OCI-M1 (cell line): Measurements from ENCODE around the gene TPD52L1.
"Not testable (repeated sequence)": the region's sequence is repeated elsewhere in the genome, so short reads cannot be mapped to it uniquely, and the experiment has no call there.

Experiments used
- DNase-seq: peaks from one replicate; lab custom pipeline; 2025; lab: John Stamatoyannopoulos, UW

The TPD52L1 gene

DNA sequence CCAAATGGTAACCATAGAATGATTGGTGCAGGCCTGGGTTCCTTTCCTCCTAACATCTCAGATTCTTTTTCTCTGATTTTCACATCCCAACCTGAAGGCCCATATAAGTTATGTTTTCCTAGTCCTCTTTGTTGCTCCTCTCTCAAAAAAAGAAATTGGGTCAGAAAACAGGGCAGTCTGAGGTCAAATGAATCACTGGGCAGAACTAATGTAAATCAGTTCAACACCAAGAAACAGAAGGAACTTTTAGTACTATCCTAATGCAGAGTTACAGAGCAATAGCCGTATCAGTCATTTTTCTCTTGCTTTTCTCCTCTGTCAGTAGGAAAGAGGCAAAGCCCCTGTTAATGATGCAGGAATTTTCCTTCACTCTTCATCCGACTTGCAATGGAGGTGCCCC lies 11.0 kb upstream of the TPD52L1 start:
- DNase-seq: no peak

- DNase-seq: no peak
Observed at GRCh38 chr6:125144822-125145221, 8.8 kb upstream of the TPD52L1 start.

DNA sequence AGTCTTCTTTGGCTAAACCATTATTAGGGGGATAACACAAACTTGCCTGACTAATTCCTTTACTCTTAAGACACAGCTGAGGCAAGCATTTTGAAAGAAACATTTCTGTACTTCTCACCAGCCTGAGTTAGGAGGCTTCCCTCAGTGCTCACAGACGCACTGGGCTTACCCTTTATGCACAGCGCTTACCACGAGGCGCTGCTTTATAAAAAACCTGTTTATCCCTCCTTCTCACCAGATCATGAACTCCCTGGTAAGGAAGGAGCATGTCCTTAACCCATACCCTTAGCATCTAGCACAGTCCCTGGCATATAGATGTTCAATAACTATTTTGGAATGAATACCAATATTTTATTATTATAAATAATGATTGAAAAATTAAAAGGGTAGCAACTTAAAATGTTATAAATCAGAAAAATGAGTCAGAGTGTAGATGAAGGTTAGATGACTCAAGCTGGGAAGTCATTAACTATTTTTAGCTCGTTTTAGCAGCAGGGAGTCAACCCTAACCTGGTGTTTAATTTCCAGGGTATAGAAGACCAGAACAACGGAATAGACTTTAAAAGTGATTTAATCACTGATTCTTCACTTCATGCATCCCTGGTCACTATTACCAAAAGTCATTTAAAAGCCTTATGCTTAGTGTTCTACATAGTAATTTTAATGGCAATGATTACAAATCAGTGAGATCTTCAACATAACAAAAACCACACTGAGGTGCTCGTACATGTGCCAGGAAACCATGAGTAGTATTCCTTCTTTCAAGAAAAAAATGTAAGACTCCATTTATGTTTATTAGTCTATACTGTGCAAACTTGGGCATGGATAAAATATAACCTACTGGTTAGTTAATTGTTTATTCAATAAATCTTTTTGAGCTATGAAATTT lies 4.1 kb upstream of the TPD52L1 start:
- no peak for DNase-seq

GRCh38 chr6:125151700-125152099 lies 1.9 kb upstream of the TPD52L1 start:
- DNase-seq: peak; percentile 49

DNA sequence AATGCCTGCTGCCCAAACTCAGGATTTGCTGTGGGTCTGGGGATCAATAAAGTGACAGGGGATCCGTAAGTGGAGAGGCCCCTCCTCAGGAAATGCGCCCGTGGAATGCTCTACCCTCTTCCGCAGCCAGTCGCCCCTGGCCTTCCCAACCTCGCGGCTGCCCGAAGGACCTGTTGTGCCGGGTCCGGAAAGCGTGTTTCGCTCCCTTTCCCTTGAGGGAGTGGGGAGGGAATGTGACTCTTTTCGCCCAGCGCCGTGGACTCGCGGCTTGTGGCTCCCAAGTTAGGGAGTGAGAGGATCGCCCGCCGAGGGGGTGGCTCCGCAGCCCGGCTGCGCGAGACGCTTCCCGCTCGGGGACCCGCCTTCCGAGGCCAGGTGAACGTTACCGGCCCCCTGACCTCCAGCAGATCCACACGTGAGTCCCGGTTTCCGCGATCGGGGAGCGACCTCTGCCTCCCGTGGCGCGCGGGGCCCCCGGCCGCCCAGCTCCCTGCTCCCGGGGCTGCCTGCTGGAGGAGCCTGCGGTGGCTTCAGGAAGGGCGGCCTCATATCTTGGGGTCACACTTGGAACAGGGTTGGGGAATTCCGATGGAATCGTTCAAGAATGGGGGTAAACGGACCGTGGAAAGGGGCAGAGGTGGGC lies 666 bp downstream of the TPD52L1 start:
- no peak for DNase-seq

DNA sequence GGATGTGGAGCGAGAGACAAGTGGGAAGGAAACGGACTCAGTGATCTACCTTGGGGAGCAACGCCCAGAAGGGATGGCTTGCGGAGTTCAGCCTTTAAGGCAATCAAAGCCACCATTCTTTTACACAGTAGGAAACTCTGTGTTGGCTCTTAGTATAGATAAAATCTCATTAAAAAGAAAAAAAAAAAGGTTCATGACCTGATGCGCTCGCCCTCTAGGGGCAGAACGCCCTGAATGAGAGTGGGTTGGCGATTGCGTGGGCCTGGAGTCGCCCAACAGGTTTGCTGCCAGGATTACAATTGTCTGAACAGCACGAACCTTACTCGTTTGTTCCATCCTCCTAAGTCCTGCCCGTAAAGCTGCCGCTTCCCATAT lies 1.2 kb downstream of the TPD52L1 start:
- DNase-seq: no peak

- DNase-seq: no peak
Observed at GRCh38 chr6:125155344-125155743, 1.8 kb downstream of the TPD52L1 start.

DNA sequence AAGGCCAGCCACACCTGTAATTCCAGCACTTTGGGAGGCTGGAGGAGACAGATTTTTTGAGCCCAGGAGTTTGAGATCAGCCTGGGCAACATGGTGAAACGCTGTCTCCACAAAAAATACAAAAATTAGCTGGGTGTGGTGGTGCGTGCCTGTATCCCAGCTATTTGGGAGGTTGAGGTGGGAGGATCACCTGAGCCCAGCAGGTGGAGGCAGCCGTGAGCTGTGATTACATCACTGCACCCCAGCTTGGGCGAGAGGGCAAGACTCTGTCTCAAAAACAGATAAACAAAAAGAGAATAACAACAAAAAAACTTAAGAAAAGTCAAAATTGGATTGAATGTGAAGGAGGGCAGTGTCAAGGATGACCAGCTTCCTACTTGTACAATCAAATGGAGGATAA lies 2.9 kb downstream of the TPD52L1 start:
- no peak for DNase-seq

- no peak for DNase-seq
Observed at GRCh38 chr6:125157280-125157679, 3.7 kb downstream of the TPD52L1 start.

DNA sequence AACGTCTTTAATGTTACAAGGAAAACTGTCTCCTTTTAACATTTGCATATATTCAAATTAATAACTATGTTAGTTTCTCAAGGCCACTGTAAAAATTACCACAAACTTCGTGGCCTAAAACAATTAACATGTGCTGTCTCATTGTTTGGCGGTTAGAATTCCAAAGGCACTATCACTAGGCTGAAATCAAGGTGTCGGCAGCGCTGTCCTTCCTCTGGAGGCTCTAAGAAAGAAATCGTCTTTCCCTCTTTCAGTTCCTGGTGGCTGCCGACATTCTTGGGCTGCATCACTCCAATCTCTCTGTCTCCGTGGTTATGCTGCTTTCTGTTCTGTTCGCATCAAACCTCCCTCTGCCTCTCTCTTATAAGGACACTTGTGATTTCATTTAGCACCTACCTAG lies 4.2 kb downstream of the TPD52L1 start:
- no peak for DNase-seq

- not testable (repeated sequence) for DNase-seq
Observed at GRCh38 chr6:125163339-125163738, 9.8 kb downstream of the TPD52L1 start.

GRCh38 chr6:125163811-125164210 lies 10.2 kb downstream of the TPD52L1 start:
- DNase-seq: no peak

DNA sequence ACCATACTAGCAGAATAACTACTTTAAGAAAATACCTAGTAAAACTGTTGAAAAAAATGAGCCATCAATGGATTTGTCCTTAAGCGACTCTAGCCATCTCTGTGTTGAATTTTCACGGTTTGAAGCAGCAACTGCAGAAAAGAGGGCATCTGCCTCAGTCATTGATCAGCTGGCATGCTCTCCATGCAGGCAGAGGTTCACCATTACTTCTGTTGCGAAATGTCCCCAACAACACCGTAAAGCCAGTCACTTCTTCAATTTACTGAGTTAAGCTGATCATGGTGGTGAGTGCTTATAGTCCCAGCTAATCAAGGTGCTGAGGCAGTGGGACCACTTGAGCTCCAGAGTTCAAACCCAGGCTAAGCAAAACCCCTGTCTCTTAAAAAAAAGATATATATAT lies 11.1 kb downstream of the TPD52L1 start:
- no peak for DNase-seq

GRCh38 chr6:125165256-125165655 lies 11.7 kb downstream of the TPD52L1 start:
- peak; percentile 42 for DNase-seq

DNA sequence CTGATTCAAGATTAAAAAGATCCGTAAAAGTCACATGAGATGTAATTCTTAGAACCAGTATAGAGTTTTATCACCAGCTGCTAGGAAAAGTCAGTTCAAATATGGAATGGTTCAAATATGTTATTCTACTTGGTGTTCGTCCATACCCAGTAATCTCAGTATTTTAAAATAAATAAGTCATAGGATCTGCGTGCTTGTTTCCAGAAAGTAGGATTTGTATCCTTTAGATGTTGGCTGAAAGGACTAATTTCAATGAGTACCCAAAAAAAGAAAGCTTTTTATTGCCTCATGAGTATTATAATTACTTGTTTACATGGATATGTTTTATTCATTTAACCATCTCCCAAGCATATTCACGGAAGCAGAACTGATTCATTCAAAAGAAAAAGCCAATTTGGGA lies 12.2 kb downstream of the TPD52L1 start:
- DNase-seq: no peak

DNA sequence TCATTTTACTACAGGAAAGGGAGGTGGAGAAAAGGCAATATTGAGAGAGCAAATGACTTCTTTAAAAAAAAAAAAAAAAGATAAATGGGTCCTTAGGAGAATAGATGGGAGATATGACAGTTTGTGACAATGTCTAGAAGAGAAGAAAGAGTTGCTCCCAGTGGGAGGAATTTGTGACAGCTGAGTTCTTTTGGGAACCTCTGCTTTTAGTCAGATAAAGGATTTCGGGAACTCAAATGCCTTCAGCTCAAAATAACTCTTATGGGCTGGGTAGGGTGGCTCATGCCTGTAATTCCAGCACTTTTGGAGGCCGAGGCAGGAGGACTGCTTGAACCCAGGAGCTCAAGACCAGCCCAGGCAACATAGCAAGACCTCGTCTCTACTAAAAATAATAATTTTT lies 13.1 kb downstream of the TPD52L1 start:
- DNase-seq: no peak

- no peak for DNase-seq
Observed at GRCh38 chr6:125167579-125167978, 14.0 kb downstream of the TPD52L1 start.

DNA sequence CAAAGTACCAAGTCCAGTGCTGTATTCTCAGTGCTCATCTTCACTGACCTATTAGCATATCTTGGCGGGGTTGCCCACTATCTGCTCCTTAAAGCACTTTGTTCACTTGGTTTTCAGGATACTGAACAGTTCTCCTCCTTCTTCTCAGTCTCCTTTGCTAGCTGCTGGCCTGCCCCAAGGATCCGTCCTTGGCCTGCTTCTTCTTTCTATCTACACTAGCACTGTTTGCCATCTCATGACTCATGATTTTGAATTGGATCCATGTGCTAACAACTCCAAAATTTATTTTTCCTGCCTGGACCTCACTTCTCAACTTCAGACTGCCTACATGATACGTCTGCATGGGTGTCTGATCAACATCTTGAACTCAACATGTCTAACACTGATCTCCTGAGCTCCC lies 15.5 kb downstream of the TPD52L1 start:
- no peak for DNase-seq

- DNase-seq: no peak
Observed at GRCh38 chr6:125169522-125169921, 15.9 kb downstream of the TPD52L1 start.

GRCh38 chr6:125170376-125170775 lies 16.8 kb downstream of the TPD52L1 start:
- peak; percentile 65 for DNase-seq

GRCh38 chr6:125173341-125174095 lies 19.9 kb downstream of the TPD52L1 start:
- DNase-seq: peak; percentile 38

DNA sequence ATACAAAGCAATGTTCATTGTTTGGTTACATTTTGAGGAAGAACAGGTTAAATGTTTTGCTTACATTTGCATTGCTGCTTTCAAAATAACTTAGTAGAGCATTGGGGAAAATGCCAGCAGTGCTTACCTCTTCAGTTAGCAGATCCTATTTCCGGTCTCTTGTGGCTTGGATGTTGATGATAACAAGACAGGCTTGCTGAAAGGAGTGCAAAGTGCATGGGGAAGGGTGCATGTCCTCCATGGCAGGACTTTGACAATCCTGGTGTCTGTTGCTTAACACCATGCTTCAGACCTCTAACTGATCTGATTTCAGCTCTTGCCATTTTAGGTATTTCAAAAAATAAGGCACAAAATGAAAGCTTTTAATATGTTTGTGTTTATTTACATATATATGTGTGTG lies 21.1 kb downstream of the TPD52L1 start:
- DNase-seq: peak; percentile 58
